Stimulated activated CD8-positive, alpha-beta memory T cell treated with anti-CD3 and anti-CD28 coated beads, Interleukin-15, amount 100 ng/mL, for 4 hours (primary cell): Measurements from ENCODE around the gene NINJ1.
A peak's percentile ranks its signal among the peaks of the same experiment; 100 is the strongest.

Source experiments
- DNase-seq, 2 donors: peaks; one replicate each; pipeline ENCODE4 v3.0.0-alpha.2; 2020; ENCODE audit warnings: low read depth in 2 of 2

NINJ1 gene, protein sequence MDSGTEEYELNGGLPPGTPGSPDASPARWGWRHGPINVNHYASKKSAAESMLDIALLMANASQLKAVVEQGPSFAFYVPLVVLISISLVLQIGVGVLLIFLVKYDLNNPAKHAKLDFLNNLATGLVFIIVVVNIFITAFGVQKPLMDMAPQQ

DNA sequence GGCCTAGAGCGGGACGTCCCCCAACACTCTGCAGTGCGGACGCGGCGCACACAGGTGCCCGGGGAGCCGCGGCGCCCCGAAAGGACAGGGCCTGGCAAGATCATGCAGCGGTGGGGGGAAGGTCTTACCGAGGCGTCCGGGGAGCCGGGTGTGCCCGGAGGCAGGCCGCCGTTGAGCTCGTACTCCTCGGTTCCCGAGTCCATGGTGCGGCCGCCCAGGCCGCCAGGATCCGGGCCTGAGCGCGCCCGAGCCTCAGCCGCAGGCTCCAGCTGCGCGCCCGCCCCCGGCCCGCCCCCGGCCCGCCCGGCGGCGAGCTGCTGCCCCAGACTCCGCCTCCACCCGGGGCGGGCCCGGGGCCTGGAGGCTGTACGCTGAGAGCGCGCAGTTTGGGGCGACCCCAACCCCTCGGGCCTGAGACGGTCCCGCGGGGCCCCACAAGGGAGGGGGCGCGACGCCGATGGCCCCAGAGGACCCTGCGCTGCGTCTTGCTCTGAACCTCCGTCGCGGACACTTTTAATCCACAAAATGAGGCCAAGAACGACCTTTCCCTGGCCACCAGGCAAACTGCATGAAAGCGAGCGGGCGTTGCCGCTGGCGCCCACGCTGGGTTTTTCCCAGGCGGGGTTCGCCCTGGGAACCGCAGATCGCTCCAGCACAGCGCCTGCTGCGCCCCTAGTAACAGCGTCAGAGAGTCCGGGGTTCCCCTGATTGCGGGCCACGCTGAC lies at the start of gene NINJ1:
NINJ1 (minus strand) TSS at position 237 of the 725 bp plus-strand sequence; CDS start at position 203, 34 bp downstream.
- DNase-seq: peak; percentile 81 to 86

DNA sequence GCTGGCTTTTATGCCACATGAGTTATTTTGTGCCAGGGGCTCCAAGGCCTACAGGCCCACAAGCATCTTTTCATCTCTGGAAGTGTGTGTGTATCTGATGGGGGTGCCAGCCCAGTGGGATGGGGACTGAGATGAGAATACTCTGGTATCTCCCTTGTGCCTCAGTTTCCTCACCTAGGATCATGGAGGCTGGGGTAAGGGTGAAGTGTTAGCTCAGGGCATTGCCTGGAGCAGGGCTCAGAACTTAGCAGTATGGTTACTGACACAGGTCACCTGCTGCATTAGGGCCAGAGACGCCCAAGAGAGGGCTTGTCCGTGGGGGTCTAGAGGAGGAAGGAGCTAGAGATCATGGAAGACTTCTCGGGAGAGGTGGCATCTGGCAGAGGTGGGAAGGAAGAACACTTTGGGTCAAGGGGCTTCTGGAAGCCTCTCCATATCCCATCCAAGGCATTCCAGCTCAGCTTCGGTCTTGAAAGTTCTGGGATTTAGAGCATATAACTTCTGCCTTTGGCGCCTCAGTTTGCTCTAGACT lies 49.1 kb upstream of the NINJ1 start:
- DNase-seq: no peak

DNA sequence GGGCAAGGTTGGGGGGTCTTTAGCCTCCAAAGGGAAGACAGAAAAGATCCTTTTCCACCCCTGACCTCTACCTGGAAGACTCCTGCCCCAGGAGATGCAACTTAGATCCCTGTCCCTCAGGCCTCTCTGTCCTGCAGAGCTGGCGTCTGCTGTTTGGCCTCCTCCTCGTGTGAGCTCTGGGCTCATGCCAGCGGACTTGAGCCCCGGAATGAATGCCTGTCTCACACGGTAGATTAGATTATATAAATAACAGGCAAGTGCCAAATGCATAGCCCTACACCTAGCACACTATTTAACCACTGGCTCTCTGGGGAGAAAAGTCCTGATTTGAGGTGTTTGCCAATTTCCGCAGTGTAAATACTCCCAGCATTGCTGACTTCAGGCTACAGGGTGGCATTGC lies 48.5 kb upstream of the NINJ1 start:
- no peak for DNase-seq

- DNase-seq: no peak
Measured at GRCh38 chr9:93181672-93182435, 47.8 kb upstream of the NINJ1 start.

- DNase-seq: no peak
Measured at GRCh38 chr9:93180938-93181337, 46.9 kb upstream of the NINJ1 start.

DNA sequence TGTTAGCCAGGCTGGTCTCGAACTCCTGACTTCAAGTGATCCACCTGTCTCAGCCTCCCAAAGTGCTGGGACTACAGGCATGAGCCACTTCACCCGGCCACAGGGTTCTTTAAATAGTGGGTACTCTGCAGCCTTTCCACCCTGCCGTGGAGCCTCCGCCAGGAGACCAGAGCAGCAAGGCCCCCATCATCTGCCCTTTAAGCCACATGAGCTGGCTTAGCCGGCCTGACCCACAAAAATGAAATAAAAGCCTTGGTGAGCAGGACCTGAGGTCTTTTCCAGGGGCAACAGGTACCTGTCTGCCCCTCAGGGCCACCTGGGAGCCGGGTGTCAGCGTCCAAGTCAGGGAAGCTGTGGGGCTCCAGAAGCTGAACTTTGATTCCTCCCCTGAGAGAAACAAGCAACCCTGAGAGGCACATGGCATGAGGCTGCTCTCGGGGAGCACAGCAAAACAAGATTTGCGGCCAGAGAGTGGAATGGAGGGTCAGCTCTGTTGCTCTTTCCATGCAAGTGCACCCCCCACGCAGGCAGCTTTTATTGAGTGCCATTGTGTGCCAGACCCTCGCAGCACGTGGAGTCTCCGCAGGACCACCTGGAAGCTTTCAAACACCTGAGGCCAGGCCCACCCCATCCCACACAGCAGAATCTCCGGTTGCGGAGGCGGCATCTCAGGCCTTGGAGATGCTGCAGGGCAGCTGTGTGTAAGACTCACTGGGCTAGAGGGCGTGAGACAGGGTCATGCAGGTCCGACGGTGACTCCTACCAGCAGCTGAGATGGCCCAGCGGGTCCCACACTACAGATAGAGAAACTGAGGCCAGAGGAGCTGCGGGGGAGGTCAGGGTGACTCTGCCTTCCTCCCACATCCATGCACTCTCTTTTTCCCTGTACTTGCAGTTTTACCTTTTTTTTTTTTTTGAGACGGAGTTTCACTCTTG lies 45.1 kb upstream of the NINJ1 start:
- no peak for DNase-seq

- DNase-seq: no peak
Measured at GRCh38 chr9:93177676-93178075, 43.6 kb upstream of the NINJ1 start.

DNA sequence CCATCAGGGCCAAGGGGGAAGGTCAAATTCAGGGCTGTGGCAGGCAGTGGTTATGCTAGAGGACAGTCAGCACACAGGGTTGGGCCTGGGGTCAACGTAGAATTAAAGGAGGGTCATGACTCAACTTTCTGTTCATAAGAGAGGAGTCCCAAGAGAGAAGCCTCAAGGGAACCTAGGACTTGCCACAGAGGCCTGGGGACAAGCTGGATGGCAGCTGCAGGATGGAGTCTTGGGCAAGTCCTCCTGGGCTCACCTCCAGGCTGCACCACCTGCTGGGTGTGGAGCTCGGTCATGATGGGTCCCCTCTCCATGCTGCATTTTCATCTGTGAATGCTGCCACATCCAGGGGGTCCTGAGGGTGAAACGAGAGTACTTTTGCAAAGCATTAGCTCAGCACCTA lies 40.9 kb upstream of the NINJ1 start:
- no peak for DNase-seq

DNA sequence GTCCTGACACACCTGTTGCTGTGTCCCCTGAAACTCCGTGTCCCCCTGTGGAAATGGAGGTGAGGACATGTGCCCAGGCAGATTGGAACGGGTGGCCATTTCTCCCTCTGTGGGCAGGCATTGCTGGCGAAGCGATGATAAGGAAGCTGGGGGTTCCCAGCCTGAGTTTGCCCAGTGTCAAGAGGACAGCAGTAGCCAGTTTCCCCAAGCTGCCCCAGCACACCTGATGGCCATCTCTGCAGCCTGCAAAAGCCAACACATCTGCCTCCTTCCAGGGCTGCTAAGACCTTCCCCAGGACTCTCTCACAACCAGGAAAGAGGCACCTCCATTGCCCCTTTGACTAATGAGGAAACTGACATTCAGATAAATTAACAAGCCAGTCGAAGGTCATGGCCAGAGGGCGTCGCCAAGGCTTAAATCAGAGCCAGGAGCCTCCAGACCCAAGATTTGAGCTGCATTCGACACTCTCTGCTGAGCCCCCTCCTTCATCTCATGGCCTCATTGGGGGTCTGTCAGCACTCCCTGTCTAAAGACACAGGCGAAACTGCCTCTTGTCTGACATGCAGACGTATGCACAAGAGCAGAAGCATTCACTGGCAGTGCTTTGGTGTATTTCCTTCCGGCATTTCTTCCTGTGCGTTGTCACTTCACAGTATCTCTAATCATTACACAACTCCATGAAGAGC lies 39.5 kb upstream of the NINJ1 start:
- DNase-seq: no peak

- DNase-seq: no peak
Measured at GRCh38 chr9:93172666-93173364, 38.8 kb upstream of the NINJ1 start.

DNA sequence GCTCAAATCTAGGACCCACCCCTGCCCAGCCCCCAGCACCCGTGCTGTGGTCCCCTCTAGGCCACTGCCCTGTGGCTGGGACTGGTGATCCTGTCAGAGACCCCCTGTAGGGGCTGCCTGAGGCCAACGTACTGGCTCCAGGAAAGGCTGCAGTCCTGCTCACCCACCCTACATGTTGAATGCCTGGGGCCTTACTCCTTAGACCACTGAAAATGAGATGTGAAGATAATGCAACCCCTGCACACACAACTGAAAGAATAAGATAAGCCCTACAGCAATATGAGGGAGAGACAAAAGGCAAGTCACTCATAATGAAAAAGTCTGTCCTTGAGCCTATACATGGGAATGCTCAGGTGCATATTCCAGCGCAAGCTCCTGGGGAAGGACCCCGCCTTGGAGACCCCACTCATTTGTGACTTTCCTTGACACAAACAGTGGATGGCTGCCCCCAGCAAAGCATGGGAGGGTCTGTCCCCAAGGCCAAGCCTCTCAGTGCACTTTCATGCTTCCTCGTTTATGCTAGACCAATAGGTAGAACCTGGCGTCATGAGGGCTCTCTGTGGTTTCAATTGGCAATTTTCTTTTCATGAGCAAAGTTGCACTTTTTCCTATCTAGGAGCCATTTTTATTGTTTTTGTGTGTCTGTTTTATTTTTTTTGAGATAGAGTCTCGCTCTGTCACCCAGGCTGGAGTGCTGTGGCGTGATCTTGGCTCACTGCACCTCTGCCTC lies 37.4 kb upstream of the NINJ1 start:
- no peak for DNase-seq

GRCh38 chr9:93170571-93170970 lies 36.5 kb upstream of the NINJ1 start:
- no peak for DNase-seq

DNA sequence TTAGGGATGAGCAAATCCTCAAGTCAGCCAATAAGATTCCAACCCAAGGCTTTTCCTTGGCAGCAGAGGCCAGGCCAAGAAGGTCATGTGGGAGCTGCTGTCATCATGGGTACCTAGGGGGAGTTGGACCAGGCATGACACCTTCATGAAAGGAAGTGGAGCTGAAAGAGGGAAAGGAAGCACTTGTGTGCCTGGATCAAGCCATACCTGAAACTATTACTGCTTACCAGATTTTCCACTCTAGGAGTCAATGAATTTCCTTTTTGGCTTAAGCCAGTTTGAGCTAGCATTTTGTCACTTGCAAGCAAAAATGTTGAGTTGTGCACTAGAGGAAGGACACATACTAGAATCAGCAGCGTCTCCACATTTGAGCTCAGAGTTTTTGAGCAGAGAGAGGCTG lies 35.4 kb upstream of the NINJ1 start:
- DNase-seq: no peak

GRCh38 chr9:93168581-93168980 lies 34.5 kb upstream of the NINJ1 start:
- no peak for DNase-seq

- no peak for DNase-seq
Measured at GRCh38 chr9:93167838-93168237, 33.8 kb upstream of the NINJ1 start.

- no peak for DNase-seq
Measured at GRCh38 chr9:93167185-93167584, 33.1 kb upstream of the NINJ1 start.

GRCh38 chr9:93166699-93167098 lies 32.6 kb upstream of the NINJ1 start:
- DNase-seq: no peak

GRCh38 chr9:93164085-93164484 lies 30.0 kb upstream of the NINJ1 start:
- no peak for DNase-seq

GRCh38 chr9:93161786-93162562 lies 27.9 kb upstream of the NINJ1 start:
- no peak for DNase-seq
